ENCODE data around the gene PRDX3.

DNA sequence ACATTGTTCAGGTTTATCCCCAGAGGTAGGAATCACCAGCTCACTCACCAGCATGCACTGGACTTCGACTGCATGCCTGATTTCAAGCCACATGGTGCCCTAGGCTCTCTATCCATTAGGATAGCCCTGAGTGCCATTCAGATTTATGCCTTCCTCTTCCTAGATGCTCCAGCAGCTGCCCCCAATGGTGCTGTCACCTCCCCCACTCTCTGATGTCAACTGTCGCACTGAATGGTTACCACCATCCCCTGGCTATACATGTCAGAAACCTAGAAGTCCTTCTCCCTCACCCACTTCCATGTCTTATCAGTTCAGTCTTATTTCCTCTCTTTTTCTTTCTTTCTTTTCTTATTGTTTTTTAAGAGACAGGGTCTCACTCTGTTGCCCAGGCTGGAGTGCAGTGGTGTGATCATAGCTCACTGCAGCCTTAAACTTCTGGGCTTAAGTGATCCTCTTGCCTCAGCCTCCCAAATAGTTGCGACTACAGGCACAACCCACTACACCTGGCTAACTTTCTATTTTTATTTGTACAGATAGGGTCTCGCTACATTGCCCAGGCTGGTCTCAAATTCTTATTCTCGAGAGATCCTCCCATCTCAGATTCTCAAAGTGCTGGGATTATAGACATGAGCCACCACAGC lies 16.0 kb downstream of the PRDX3 start:
- TF ChIP-seq, protein P1, sequence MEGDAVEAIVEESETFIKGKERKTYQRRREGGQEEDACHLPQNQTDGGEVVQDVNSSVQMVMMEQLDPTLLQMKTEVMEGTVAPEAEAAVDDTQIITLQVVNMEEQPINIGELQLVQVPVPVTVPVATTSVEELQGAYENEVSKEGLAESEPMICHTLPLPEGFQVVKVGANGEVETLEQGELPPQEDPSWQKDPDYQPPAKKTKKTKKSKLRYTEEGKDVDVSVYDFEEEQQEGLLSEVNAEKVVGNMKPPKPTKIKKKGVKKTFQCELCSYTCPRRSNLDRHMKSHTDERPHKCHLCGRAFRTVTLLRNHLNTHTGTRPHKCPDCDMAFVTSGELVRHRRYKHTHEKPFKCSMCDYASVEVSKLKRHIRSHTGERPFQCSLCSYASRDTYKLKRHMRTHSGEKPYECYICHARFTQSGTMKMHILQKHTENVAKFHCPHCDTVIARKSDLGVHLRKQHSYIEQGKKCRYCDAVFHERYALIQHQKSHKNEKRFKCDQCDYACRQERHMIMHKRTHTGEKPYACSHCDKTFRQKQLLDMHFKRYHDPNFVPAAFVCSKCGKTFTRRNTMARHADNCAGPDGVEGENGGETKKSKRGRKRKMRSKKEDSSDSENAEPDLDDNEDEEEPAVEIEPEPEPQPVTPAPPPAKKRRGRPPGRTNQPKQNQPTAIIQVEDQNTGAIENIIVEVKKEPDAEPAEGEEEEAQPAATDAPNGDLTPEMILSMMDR (IDR thresholded peaks at IDR 0.05), result no peak
- TF ChIP-seq POLR2A (IDR thresholded peaks at IDR 0.05), result no peak
- TF ChIP-seq POLR2AphosphoS5 (IDR thresholded peaks at IDR 0.05), result no peak
